HepG2 (cell line): ENCODE measurements around the gene DRD3. TPM values are rescaled to one million over a fixed set of nuclear protein-coding genes. Genes with fewer than 3 reads are reported as not detected.

ENCODE experiments used
- ATAC-seq: fragments of 200-7000 bp; cut with Tn5 transposase; 3 replicates; pipeline ENCODE4 v1.9.1; 2020; ENCODE audit warnings: mild to moderate bottlenecking, moderate library complexity
- BruUV-seq: library from RNA; stranded (reverse); fragments of 400-500 nt; replicated peaks from 2 replicates; lab custom pipeline; 2021; lab: Mats Ljungman, UMichigan
- CTCF ChIA-PET: fragments of 300-600 bp; formaldehyde crosslinking; extraction: SDS; loops from one replicate; lab custom pipeline; 2021; ENCODE audit warnings: low total read pairs, inconsistent platforms, low intra/inter-chr PET ratio; lab: Yijun Ruan, JAX
- POLR2A ChIA-PET: fragments of 350-600 bp; sonication (Branson Sonifier 250); formaldehyde crosslinking; loops from one replicate; lab custom pipeline; 2020; ENCODE audit warnings: antibody characterized with exemption, inconsistent platforms; lab: Yijun Ruan, JAX
- DNase-seq: peaks from one replicate; pipeline ENCODE4 v3.0.0-alpha.2; 2015; ENCODE audit warnings: low spot score
- FAIRE-seq: peaks from 3 replicates; lab custom pipeline; 2011; peaks lifted over from hg19 to GRCh38; lab: Jason Lieb, UNC
- H2AFZ ChIP-seq: one replicate; pipeline ENCODE4 v1.6.1; 2011; ENCODE audit warnings: low read length, inconsistent platforms
- H3K27ac ChIP-seq: fragments of 300-600 bp; 3 replicates; pipeline ENCODE4 v1.8.0; 2011; ENCODE audit warnings: mixed run types, mild to moderate bottlenecking, mixed read lengths, low read length, inconsistent platforms; ENCODE audit not compliant: insufficient read depth; ENCODE audit errors: extremely low read length
- H3K27me3 ChIP-seq, 2 experiments: fragments of 200-600 bp in 1 of 2; 2 replicates in 1 of 2; 3 replicates in 1 of 2; pipeline versions ENCODE4 v1.6.0 to v1.8.0; 2011; ENCODE audit warnings: low read length in 2 of 2, mild to moderate bottlenecking in 2 of 2, moderate library complexity in 2 of 2, inconsistent platforms in 1 of 2; ENCODE audit not compliant: insufficient read depth in 2 of 2, control insufficient read depth in 1 of 2
- H3K36me3 ChIP-seq, 2 experiments: fragments of 200-600 bp in 1 of 2; replicated peaks in 1 of 2; 2 replicates in 1 of 2; 3 replicates in 1 of 2; pipeline versions ENCODE4 v1.5.1 to v1.8.0; 2011; ENCODE audit warnings: low read length in 2 of 2, inconsistent platforms in 1 of 2; ENCODE audit not compliant: insufficient read depth in 2 of 2, control insufficient read depth in 1 of 2
- H3K4me1 ChIP-seq: 2 replicates; pipeline ENCODE4 v1.5.1; 2012; ENCODE audit warnings: low read length, inconsistent platforms; ENCODE audit not compliant: insufficient read depth
- H3K4me2 ChIP-seq: 2 replicates; pipeline ENCODE4 v1.6.0; 2011; ENCODE audit warnings: low read depth, low read length, inconsistent platforms
- H3K4me3 ChIP-seq, 3 experiments: fragments of 200-600 bp in 1 of 3; sonication (generic), shearing (Covaris generic) in 1 of 3; replicated peaks in 1 of 3; 2 replicates each; pipeline ENCODE4 v1.5.1; 2011 to 2016; ENCODE audit warnings: low read length in 3 of 3, inconsistent platforms in 2 of 3, low read depth in 2 of 3, mild to moderate bottlenecking in 2 of 3, control low read depth in 1 of 3, mixed read lengths in 1 of 3; ENCODE audit not compliant: insufficient read depth in 1 of 3
- H3K79me2 ChIP-seq: one replicate; pipeline ENCODE4 v1.6.1; 2011; ENCODE audit warnings: low read length, inconsistent platforms; ENCODE audit not compliant: insufficient read depth
- H3K9ac ChIP-seq: 2 replicates; pipeline ENCODE4 v1.6.0; 2011; ENCODE audit warnings: mild to moderate bottlenecking, low read depth, low read length, inconsistent platforms; ENCODE audit not compliant: insufficient read depth
- H3K9me3 ChIP-seq: 2 replicates; pipeline ENCODE4 v1.5.1; 2012; ENCODE audit warnings: mild to moderate bottlenecking, low read length
- H4K20me1 ChIP-seq: 2 replicates; pipeline ENCODE4 v1.6.0; 2011; ENCODE audit warnings: inconsistent platforms, mild to moderate bottlenecking, low read length, moderate library complexity; ENCODE audit not compliant: insufficient read depth
- ARID3A ChIP-seq: IDR thresholded peaks from 2 replicates; pipeline ENCODE4 v1.6.1; 2012; ENCODE audit warnings: low read depth, low read length, improper control_type of control experiment
- ATF3 ChIP-seq: sonication (generic); formaldehyde crosslinking; IDR thresholded peaks from 2 replicates; pipeline ENCODE4 v1.4.0; 2020; ENCODE audit warnings: missing genetic modification reagents
- CSRNP2 ChIP-seq: sonication (generic); formaldehyde crosslinking; conservative IDR thresholded peaks from 2 replicates; pipeline ENCODE4 v1.8.0; 2022; ENCODE audit warnings: low read depth, missing genetic modification reagents
- FOXP4 ChIP-seq: sonication (generic); formaldehyde crosslinking; IDR thresholded peaks from 2 replicates; pipeline ENCODE4 v1.4.0; 2020; ENCODE audit warnings: missing genetic modification reagents
- KLF6 ChIP-seq: IDR thresholded peaks from 2 replicates; pipeline ENCODE4 v1.8.0; 2016; ENCODE audit warnings: missing biosample characterization, missing genetic modification reagents
- NFKB2 ChIP-seq: sonication (generic); formaldehyde crosslinking; IDR thresholded peaks from 2 replicates; pipeline ENCODE4 v1.4.0; 2020; ENCODE audit warnings: missing genetic modification reagents, borderline replicate concordance
- NFRKB ChIP-seq: fragments of 450-650 bp; IDR thresholded peaks from 2 replicates; pipeline ENCODE4 v1.6.1; 2017
- POLR2A ChIP-seq, 2 experiments: IDR thresholded peaks; 2 replicates each; pipeline ENCODE4 v1.6.1; 2011; ENCODE audit warnings: low read depth in 2 of 2, low read length in 2 of 2, mild to moderate bottlenecking in 1 of 2, moderate library complexity in 1 of 2; ENCODE audit not compliant: insufficient read depth in 1 of 2
- PTBP1 ChIP-seq: fragments of 200-400 bp; formaldehyde crosslinking; IDR thresholded peaks from 2 replicates; pipeline ENCODE4 v1.6.1; 2018; ENCODE audit warnings: low read length, low read depth; ENCODE audit not compliant: poor library complexity, severe bottlenecking
- TARDBP ChIP-seq: sonication (generic); formaldehyde crosslinking; IDR thresholded peaks from 2 replicates; pipeline ENCODE4 v1.8.0; 2022; ENCODE audit warnings: mild to moderate bottlenecking, missing genetic modification reagents
- THYN1 ChIP-seq: sonication (generic); formaldehyde crosslinking; IDR thresholded peaks from 2 replicates; pipeline ENCODE4 v1.8.1; 2023; ENCODE audit warnings: low read depth, mild to moderate bottlenecking, moderate library complexity, missing genetic modification reagents, borderline replicate concordance
- ZNF484 ChIP-seq: sonication (generic); formaldehyde crosslinking; IDR thresholded peaks from 2 replicates; pipeline ENCODE4 v1.5.1; 2020; ENCODE audit warnings: mild to moderate bottlenecking, low read depth, missing genetic modification reagents, borderline replicate concordance
- ZNF564 ChIP-seq: sonication (generic); formaldehyde crosslinking; IDR thresholded peaks from 2 replicates; pipeline ENCODE4 v1.8.1; 2023; ENCODE audit warnings: mild to moderate bottlenecking, missing genetic modification reagents
- ZNF790 ChIP-seq: sonication (generic); formaldehyde crosslinking; IDR thresholded peaks from 2 replicates; pipeline ENCODE4 v1.8.0; 2022; ENCODE audit warnings: missing genetic modification reagents, mild to moderate bottlenecking, borderline replicate concordance
- ZSCAN9 ChIP-seq: IDR thresholded peaks from 2 replicates; pipeline ENCODE4 v1.6.1; 2016; ENCODE audit warnings: borderline replicate concordance
- WGBS: methylation state at CpG from one replicate; pipeline ENCODE4 v1.1.6; 2017; ENCODE audit warnings: low lambda C conversion rate; 5-methylcytosine and 5-hydroxymethylcytosine counted together
- in situ Hi-C: cut with HindIII; loops from 2 replicates; pipeline ENCODE4 v1.10.0; 2017; ENCODE audit warnings: low pct_unique_long_range_greater_than_20kb; ENCODE audit not compliant: extremely low pct_ligation_motif_present
- intact Hi-C: fragments of 100-400 bp; cut with micrococcal nuclease; formaldehyde crosslinking; loops from one replicate; pipeline ENCODE4 v1.10.0; 2022; ENCODE audit not compliant: unreplicated experiment
- polyA plus RNA-seq, 8 experiments: library from polyadenylated mRNA; depleted of rRNA in 3 of 8; stranded (reverse) in 7 of 8; unstranded in 1 of 8; fragments of >200 nt; fragmentation: Illumina TruSeq in 4 of 8; extraction: Trizol in 4 of 8; gene quantifications; 2 replicates each; pipeline versions ENCODE4 v1.2.1 to v1.2.3, GENCODE V29; 2011 to 2016; ENCODE audit warnings: low read depth in 4 of 8, missing spikeins in 1 of 8, mixed read lengths in 1 of 8; ENCODE audit not compliant: insufficient read depth in 1 of 8
- total RNA-seq, 5 experiments: library from RNA; depleted of rRNA; stranded (reverse); fragments of >200 nt; fragmentation: Illumina TruSeq; extraction: Trizol; gene quantifications; 2 replicates each; pipeline ENCODE4 v1.2.3, GENCODE V29; 2016; ENCODE audit warnings: low read depth in 1 of 5

DRD3 gene
- total and polyA plus RNA-seq, 2 of the 13 experiments (the other 11 are each of a cell fraction or from before 2014, with no cell fraction given): not detected

- in situ Hi-C loops: no loop called here
- no peak for ATAC-seq
These were observed 44.3 kb upstream of the DRD3 start for GRCh38 chr3:114223143-114223542.

More at GRCh38 chr3:114223143-114223542, 44.3 kb upstream of the DRD3 start:
- H3K4me2 ChIP-seq: no peak overlapping the region
- no peaks in the 10 kb centered on the region for H3K79me2 ChIP-seq
- H3K4me1 ChIP-seq: no peaks in the 10 kb centered on the region
- H3K27me3 ChIP-seq: peaks cover 0 to 12% of the 10 kb centered on the region in 2 experiments; a peak in 1 of 5 replicates
- 33% methylated on average over 3 of the region's 3 CpGs for WGBS
- no TSS peak for BruUV-seq
- FAIRE-seq: no peak
- TF ChIP-seq ZNF484 (CRISPR knock-in tag) (no peak), ARID3A (no peak), POLR2A (IDR thresholded peaks at IDR 0.05; ENCODE audit: insufficient read depth in 1 of 2, low read depth in 2 of 2, low read length in 2 of 2) (no peak), THYN1 (CRISPR knock-in tag) (no peak), ATF3 (CRISPR knock-in tag) (no peak), KLF6 (no peak), NFKB2 (CRISPR knock-in tag) (no peak), ZNF564 (CRISPR knock-in tag) (no peak), PTBP1 (no peak), CSRNP2 (no peak), FOXP4 (CRISPR knock-in tag) (no peak), TARDBP (CRISPR knock-in tag) (no peak), ZSCAN9 (CRISPR knock-in tag) (no peak), ZNF790 (CRISPR knock-in tag) (no peak), NFRKB (no peak)
- TF ChIP-seq, all 625 proteins: peak for 0
- CTCF ChIA-PET: no interaction called here
- H3K4me3 ChIP-seq: no peak overlapping the region
- no peak for DNase-seq
- no peaks in the 10 kb centered on the region for H3K36me3 ChIP-seq
- no peak overlapping the region for H3K27ac ChIP-seq
- H2AFZ ChIP-seq: no peak overlapping the region
- POLR2A ChIA-PET: no interaction called here
- H3K9me3 ChIP-seq: peaks cover 12% of the 10 kb centered on the region
- H3K9ac ChIP-seq: no peak overlapping the region
- H4K20me1 ChIP-seq: no peaks in the 10 kb centered on the region
- intact Hi-C loops: no loop called here
